H1 (cell line): ENCODE results near the gene HES2.
"Not testable (repeated sequence)": the region's sequence is repeated elsewhere in the genome, so short reads cannot be mapped to it uniquely, and the experiment has no call there.

Experiments used
- CREB1 ChIP-seq: IDR thresholded peaks from 2 replicates; pipeline ENCODE4 v1.6.1; 2012; ENCODE audit warnings: inconsistent platforms
- FOSL1 ChIP-seq: IDR thresholded peaks from 2 replicates; pipeline ENCODE4 v1.6.1; 2011; ENCODE audit warnings: mild to moderate bottlenecking, low read depth, low read length, moderate library complexity; ENCODE audit not compliant: insufficient read depth
- POLR2AphosphoS5 ChIP-seq: IDR thresholded peaks from 2 replicates; pipeline ENCODE4 v1.6.1; 2011; ENCODE audit warnings: low read depth, low read length
- POU5F1 ChIP-seq: IDR thresholded peaks from 2 replicates; pipeline ENCODE4 v1.6.1; 2011; ENCODE audit warnings: low read depth, mild to moderate bottlenecking, low read length, moderate library complexity
- RFX5 ChIP-seq: IDR thresholded peaks from 2 replicates; pipeline ENCODE4 v1.6.1; 2011; ENCODE audit warnings: low read depth, low read length, improper control_type of control experiment, borderline replicate concordance
- SIN3A ChIP-seq, 2 experiments: IDR thresholded peaks in 1 of 2; conservative IDR thresholded peaks in 1 of 2; 2 replicates each; pipeline ENCODE4 v1.6.1; 2011 to 2012; ENCODE audit warnings: low read length in 2 of 2, improper control_type of control experiment in 1 of 2, low read depth in 1 of 2, mild to moderate bottlenecking in 1 of 2
- SP2 ChIP-seq: IDR thresholded peaks from 2 replicates; pipeline ENCODE4 v1.6.1; 2012; ENCODE audit warnings: mild to moderate bottlenecking, low read length, inconsistent platforms
- TBP ChIP-seq: IDR thresholded peaks from 2 replicates; pipeline ENCODE4 v1.6.1; 2011; ENCODE audit warnings: low read depth, low read length, improper control_type of control experiment
- YY1 ChIP-seq: IDR thresholded peaks from 2 replicates; pipeline ENCODE4 v1.6.1; 2011; ENCODE audit warnings: low read depth, mild to moderate bottlenecking, low read length
- ZNF274 ChIP-seq: IDR thresholded peaks from 2 replicates; pipeline ENCODE4 v1.7.0; 2012; ENCODE audit warnings: low read length, borderline replicate concordance; ENCODE audit errors: extremely low read depth
- TF ChIP-seq, protein P1 (sequence below), 3 experiments: IDR thresholded peaks; 1 replicate in 2 of 3; 2 replicates in 1 of 3; pipeline versions ENCODE4 v1.5.1 to v1.6.1; 2011; ENCODE audit warnings: low read length in 3 of 3, mild to moderate bottlenecking in 3 of 3, inconsistent platforms in 2 of 3, low read depth in 1 of 3, moderate library complexity in 1 of 3; ENCODE audit not compliant: insufficient read depth in 1 of 3; ENCODE audit errors: control extremely low read depth in 1 of 3
- TF ChIP-seq, protein P2 (sequence below): IDR thresholded peaks from 2 replicates; pipeline ENCODE4 v1.6.1; 2012; ENCODE audit warnings: low read length, inconsistent platforms

DNA sequence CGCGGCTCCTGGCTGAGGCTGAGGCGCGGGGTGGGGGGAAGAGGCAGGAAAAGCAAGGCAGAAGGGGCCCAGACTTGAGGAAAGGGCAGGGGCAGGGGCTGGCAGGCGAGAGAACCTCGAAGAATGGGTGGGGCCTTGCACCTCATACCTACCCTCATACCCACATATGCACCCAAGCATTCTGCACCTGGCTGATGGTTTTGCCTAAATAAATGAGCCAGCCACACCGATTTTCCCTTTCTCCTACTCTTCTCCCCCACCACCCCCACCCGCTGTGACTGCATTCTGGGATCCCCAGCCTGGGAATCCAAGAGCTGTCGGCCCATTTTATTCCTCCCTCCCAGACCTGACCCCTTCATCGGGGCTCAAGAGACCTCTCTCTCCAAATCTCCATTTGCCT is 30.8 kb upstream of the HES2 start:
- not testable (repeated sequence) for TF ChIP-seq CREB1; SP2; SIN3A (conservative IDR thresholded peaks at IDR 0.05 in 1 of 2, IDR thresholded peaks at IDR 0.05 in 1 of 2; ENCODE audit: low read depth in 1 of 2, low read length in 2 of 2); POLR2AphosphoS5; POU5F1; FOSL1; RFX5; TBP; YY1; ZNF274
- TF ChIP-seq, protein P1, sequence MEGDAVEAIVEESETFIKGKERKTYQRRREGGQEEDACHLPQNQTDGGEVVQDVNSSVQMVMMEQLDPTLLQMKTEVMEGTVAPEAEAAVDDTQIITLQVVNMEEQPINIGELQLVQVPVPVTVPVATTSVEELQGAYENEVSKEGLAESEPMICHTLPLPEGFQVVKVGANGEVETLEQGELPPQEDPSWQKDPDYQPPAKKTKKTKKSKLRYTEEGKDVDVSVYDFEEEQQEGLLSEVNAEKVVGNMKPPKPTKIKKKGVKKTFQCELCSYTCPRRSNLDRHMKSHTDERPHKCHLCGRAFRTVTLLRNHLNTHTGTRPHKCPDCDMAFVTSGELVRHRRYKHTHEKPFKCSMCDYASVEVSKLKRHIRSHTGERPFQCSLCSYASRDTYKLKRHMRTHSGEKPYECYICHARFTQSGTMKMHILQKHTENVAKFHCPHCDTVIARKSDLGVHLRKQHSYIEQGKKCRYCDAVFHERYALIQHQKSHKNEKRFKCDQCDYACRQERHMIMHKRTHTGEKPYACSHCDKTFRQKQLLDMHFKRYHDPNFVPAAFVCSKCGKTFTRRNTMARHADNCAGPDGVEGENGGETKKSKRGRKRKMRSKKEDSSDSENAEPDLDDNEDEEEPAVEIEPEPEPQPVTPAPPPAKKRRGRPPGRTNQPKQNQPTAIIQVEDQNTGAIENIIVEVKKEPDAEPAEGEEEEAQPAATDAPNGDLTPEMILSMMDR (IDR thresholded peaks at IDR 0.05; ENCODE audit: control extremely low read depth in 1 of 3, insufficient read depth in 1 of 3, low read depth in 1 of 3, low read length in 3 of 3): not testable (repeated sequence)
- TF ChIP-seq, protein P2, sequence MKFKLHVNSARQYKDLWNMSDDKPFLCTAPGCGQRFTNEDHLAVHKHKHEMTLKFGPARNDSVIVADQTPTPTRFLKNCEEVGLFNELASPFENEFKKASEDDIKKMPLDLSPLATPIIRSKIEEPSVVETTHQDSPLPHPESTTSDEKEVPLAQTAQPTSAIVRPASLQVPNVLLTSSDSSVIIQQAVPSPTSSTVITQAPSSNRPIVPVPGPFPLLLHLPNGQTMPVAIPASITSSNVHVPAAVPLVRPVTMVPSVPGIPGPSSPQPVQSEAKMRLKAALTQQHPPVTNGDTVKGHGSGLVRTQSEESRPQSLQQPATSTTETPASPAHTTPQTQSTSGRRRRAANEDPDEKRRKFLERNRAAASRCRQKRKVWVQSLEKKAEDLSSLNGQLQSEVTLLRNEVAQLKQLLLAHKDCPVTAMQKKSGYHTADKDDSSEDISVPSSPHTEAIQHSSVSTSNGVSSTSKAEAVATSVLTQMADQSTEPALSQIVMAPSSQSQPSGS: not testable (repeated sequence)
